Activated CD8-positive, alpha-beta memory T cell treated with anti-CD3 and anti-CD28 coated beads for 36 hours (primary cell): ENCODE results near the gene IP6K3. TPM values are rescaled to one million over a fixed set of nuclear protein-coding genes. Genes with fewer than 3 reads are reported as not detected.

Experiments used
- CTCF ChIA-PET: fragments of 350-600 bp; sonication (Branson Sonifier 250); formaldehyde crosslinking; loops from one replicate; lab custom pipeline; 2021; ENCODE audit warnings: antibody characterized with exemption; lab: Charles Lee
- POLR2A ChIA-PET: fragments of 350-600 bp; sonication (Branson Sonifier 250); formaldehyde crosslinking; loops from one replicate; lab custom pipeline; 2021; ENCODE audit warnings: antibody characterized with exemption; lab: Charles Lee
- total RNA-seq, 2 experiments: library from RNA; stranded (reverse); gene quantifications; one replicate each; pipeline ENCODE4 v1.2.3, GENCODE V29; 2021

The IP6K3 gene
- total RNA-seq, 2 experiments from 2014 or later = not detected

DNA sequence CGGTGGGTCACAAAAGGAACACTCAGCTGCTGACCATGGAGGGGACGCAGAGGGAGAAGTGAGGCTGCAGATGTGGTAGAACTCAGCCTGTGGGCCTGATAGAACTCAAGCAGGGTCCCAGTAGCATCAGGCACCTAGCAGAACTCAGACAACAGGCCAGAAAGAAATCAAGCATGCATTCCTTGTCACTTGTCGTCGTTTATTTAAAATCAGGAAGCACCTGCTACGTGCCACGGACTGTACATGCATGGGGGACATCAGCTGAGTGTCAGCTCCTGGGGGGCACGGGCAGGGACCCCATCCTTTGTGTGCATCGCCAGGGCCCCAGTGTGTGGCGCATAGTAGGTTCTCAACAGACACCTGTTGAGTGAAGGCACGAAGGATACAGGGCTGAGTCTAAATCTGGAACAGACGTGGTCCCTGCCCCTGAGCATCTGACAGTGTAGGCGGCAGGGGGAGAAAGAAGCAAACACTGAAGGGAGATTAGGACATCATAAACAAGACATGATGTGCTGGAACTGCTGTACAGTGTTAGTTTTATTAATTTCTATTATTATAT lies 67.7 kb downstream of the IP6K3 start:
- ChIA-PET CTCF (no interaction called here), POLR2A (no interaction called here)

- ChIA-PET POLR2A (interaction anchor here (0.6 kb wide), 1 partner anchor 1026 kb away, joined by 3 read pairs; no protein-coding TSS in a partner anchor), CTCF (no interaction called here)
These were observed 68.3 kb downstream of the IP6K3 start for GRCh38 chr6:33678233-33678931.

DNA sequence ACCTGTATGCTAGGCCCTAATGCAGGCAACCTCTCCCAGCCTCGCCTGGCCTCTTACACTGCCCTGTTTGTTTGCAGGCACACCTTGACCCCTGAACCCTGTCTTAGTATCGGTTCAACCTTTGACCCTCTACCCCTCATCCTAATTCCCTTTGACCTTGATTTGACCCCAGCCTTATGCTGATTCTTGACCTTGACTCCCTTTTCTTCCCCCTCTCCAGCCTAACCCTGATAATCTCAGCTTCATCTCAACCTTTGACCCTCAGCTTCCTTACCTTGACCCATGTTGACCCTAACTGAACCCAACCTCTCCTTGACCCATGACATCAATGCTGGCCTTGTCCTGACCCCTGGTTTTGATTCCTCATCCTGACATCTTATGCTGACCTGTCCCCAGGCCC lies 69.0 kb downstream of the IP6K3 start:
- ChIA-PET CTCF (no interaction called here), POLR2A (no interaction called here)

DNA sequence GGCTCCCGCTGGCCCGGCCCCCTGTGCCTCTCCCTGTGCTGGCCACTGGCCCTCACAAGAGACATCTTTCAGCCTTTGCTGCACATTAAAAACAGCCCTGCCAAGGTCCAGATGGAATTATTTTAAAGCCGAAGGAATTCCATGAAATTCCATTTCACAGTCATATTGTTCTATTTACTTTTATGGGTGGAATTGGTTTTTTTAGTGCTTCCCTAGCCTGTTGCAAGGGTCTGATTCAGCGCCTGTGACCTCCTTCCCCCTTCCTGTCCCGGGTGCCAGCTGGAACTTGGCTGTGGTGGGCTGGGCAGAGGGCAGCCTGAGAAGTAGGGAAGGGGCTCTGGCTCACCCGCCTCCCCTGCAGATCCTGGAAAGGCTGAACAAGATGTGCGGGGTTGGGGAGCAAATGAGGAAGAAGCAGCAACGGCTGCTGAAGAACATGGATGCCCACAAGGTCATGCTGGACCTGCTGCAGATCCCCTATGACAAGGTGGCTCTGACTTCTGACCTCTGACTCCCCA lies 69.5 kb downstream of the IP6K3 start:
- ChIA-PET CTCF (no interaction called here), POLR2A (no interaction called here)

- ChIA-PET POLR2A (no interaction called here), CTCF (no interaction called here)
These were observed 70.1 kb downstream of the IP6K3 start for GRCh38 chr6:33676416-33677142.

DNA sequence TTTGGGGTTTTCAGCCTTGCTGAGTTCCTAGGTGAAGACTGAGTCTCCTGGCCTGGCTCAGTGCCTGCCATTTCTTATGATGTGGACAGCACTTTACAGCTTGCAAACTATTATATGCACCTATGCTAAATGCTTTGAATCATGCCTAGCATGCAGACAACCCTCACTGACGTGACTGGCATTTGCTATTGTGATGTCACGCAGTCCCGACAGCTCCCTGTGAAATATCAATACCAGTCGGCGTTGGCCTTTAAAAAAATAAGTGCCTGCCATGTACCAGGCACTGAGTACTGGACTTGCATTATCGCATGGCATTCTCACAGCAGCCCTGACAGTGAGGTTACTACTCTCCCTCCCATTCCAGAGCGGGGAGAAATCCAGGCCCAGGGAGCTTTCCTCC lies 70.7 kb downstream of the IP6K3 start:
- ChIA-PET CTCF (no interaction called here), POLR2A (no interaction called here)

DNA sequence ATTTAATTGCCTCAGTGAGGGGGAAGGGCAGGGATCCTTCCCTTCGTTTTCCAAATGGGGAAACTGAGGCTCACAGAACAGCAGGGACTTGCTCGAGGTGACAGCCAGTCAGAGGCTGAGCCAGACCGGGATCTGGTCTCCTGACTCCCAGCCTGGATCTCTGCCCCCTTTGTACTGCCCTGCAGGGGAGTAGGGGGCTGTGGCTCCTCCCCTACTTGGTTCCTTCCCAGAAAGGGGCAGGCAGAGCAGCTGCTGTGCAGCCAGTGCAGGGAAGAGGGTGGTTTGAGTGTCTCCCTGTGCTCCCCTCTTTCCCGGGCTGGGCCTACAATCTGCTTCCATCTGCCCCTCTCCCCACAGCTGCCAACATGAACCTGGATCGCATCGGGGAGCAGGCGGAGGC lies 72.9 kb downstream of the IP6K3 start:
- POLR2A ChIA-PET = no interaction called here
- CTCF ChIA-PET = no interaction called here

GRCh38 chr6:33672808-33673207 lies 73.9 kb downstream of the IP6K3 start:
- ChIA-PET POLR2A (no interaction called here), CTCF (no interaction called here)

DNA sequence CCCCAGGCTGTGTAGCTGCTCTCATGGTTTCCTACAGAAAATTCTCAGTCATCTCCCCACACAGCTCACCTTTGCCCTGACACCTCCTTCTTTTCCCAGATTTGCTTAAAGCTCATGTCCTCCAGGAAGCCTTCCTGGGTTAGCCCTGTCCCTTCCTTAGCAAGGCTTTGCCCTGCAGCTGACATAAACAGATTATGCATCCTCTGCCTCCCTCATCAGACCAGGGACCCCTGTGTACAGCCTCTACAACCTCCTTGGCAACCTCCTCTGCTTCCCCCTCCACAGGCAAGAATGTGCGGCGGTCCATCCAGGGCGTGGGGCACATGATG lies 75.0 kb downstream of the IP6K3 start:
- POLR2A ChIA-PET = no interaction called here
- CTCF ChIA-PET = no interaction called here

Other genes with a start within 250 kb of the IP6K3 start
- 10 to 100 TPM; 45.2 to 46.3 TPM for gene BAK1, start 166.6 kb downstream of the IP6K3 start, total RNA-seq
- gene ITPR3, start 125.6 kb downstream of the IP6K3 start, total RNA-seq = 10 to 100 TPM; 42.2 to 44.0 TPM
- gene UQCC2, start 35.2 kb downstream of the IP6K3 start, total RNA-seq = 100 to 1,000 TPM; 150 to 154 TPM
- 10 to 100 TPM; 45.6 to 48.1 TPM for gene LEMD2, start 42.2 kb upstream of the IP6K3 start, total RNA-seq
- gene MLN, start 57.1 kb upstream of the IP6K3 start, total RNA-seq = not detected